Osteocyte (in vitro differentiated cells): Measurements from ENCODE around the gene SMAD4. TPM values are rescaled to one million over a fixed set of nuclear protein-coding genes. Genes with fewer than 3 reads are reported as not detected.
"Not testable (repeated sequence)": the region's sequence is repeated elsewhere in the genome, so short reads cannot be mapped to it uniquely, and the experiment has no call there.

ENCODE experiments used
- DNase-seq: peaks from one replicate; pipeline ENCODE4 v3.0.0; 2021; ENCODE audit warnings: mixed read lengths; ENCODE audit not compliant: unreplicated experiment; ENCODE audit errors: extremely low spot score
- H3K27ac Mint-ChIP-seq: one replicate; pipeline ENCODE4 v1.8.0; 2021; ENCODE audit warnings: mild to moderate bottlenecking, mixed read lengths; ENCODE audit not compliant: unreplicated experiment
- H3K27me3 Mint-ChIP-seq: one replicate; pipeline ENCODE4 v1.8.0; 2021; ENCODE audit warnings: mixed read lengths; ENCODE audit not compliant: unreplicated experiment
- H3K36me3 Mint-ChIP-seq: one replicate; pipeline ENCODE4 v1.8.0; 2021; ENCODE audit warnings: mixed read lengths; ENCODE audit not compliant: unreplicated experiment
- H3K4me1 Mint-ChIP-seq: one replicate; pipeline ENCODE4 v1.8.0; 2021; ENCODE audit warnings: mixed read lengths; ENCODE audit not compliant: unreplicated experiment
- H3K4me3 Mint-ChIP-seq: one replicate; pipeline ENCODE4 v1.8.0; 2021; ENCODE audit warnings: mild to moderate bottlenecking, moderate library complexity, mixed read lengths; ENCODE audit not compliant: unreplicated experiment
- H3K9me3 Mint-ChIP-seq: one replicate; pipeline ENCODE4 v1.8.0; 2021; ENCODE audit warnings: mixed read lengths; ENCODE audit not compliant: unreplicated experiment
- CTCF ChIP-seq: fragments of 200-600 bp; sonication (generic); IDR thresholded peaks from 2 replicates; pipeline ENCODE4 v1.5.0; 2021; ENCODE audit warnings: antibody characterized with exemption, mild to moderate bottlenecking, moderate library complexity
- total RNA-seq: library from RNA; stranded (reverse); gene quantifications from 2 replicates; pipeline ENCODE4 v1.2.1, GENCODE V29; 2021

Gene SMAD4
- total RNA-seq, 1 donor from 2014 or later, result 132 TPM

- no peak overlapping the region for H3K4me3 Mint-ChIP-seq
- no peak for TF ChIP-seq CTCF
These were observed 58.4 kb downstream of the SMAD4 start for GRCh38 chr18:51088410-51088809.

GRCh38 chr18:51089691-51090090 is 59.7 kb downstream of the SMAD4 start:
- H3K27ac Mint-ChIP-seq, result no peak overlapping the region
- DNase-seq, result no peak
- H3K27me3 Mint-ChIP-seq, result no peaks in the 10 kb centered on the region
- peaks cover 38% of the 10 kb centered on the region for H3K36me3 Mint-ChIP-seq
- H3K9me3 Mint-ChIP-seq, result peaks cover 21% of the 10 kb centered on the region
- no peaks in the 10 kb centered on the region for H3K4me1 Mint-ChIP-seq
- TF ChIP-seq CTCF, result no peak
- no peak overlapping the region for H3K4me3 Mint-ChIP-seq

More at GRCh38 chr18:51088410-51088809, 58.4 kb downstream of the SMAD4 start:
- H3K36me3 Mint-ChIP-seq, result peaks cover 46% of the 10 kb centered on the region
- H3K9me3 Mint-ChIP-seq, result peaks cover 21% of the 10 kb centered on the region
- H3K27ac Mint-ChIP-seq, result no peak overlapping the region
- H3K27me3 Mint-ChIP-seq, result no peaks in the 10 kb centered on the region
- no peak for DNase-seq
- no peaks in the 10 kb centered on the region for H3K4me1 Mint-ChIP-seq

- peaks cover 21% of the 10 kb centered on the region for H3K9me3 Mint-ChIP-seq
- no peaks in the 10 kb centered on the region for H3K4me1 Mint-ChIP-seq
- no peak overlapping the region for H3K27ac Mint-ChIP-seq
- no peaks in the 10 kb centered on the region for H3K27me3 Mint-ChIP-seq
- H3K4me3 Mint-ChIP-seq, result no peak overlapping the region
- TF ChIP-seq CTCF, result no peak
- H3K36me3 Mint-ChIP-seq, result peaks cover 25% of the 10 kb centered on the region
- no peak for DNase-seq
These were observed 61.3 kb downstream of the SMAD4 start for GRCh38 chr18:51091270-51091669.

GRCh38 chr18:51092117-51092516 is 62.1 kb downstream of the SMAD4 start:
- H3K9me3 Mint-ChIP-seq, result peaks cover 13% of the 10 kb centered on the region
- H3K27me3 Mint-ChIP-seq, result no peaks in the 10 kb centered on the region
- H3K36me3 Mint-ChIP-seq, result peaks cover 16% of the 10 kb centered on the region
- H3K27ac Mint-ChIP-seq, result no peak overlapping the region
- TF ChIP-seq CTCF, result no peak
- DNase-seq, result no peak
- H3K4me3 Mint-ChIP-seq, result no peak overlapping the region
- H3K4me1 Mint-ChIP-seq, result no peaks in the 10 kb centered on the region

GRCh38 chr18:51092967-51093366 is 63.0 kb downstream of the SMAD4 start:
- not testable (repeated sequence) for DNase-seq, H3K27ac Mint-ChIP-seq, H3K9me3 Mint-ChIP-seq, H3K36me3 Mint-ChIP-seq, H3K4me3 Mint-ChIP-seq, H3K4me1 Mint-ChIP-seq, H3K27me3 Mint-ChIP-seq
